ENCODE results near the gene NR2F1-AS1.

GRCh38 chr5:93513298-93513697 is 67.7 kb downstream of the NR2F1-AS1 start:
- TF ChIP-seq PKNOX1 (IDR thresholded peaks at IDR 0.05), result no peak
- TF ChIP-seq SUZ12 (IDR thresholded peaks at IDR 0.05), result no peak
- no peak for TF ChIP-seq FOXA1 (IDR thresholded peaks at IDR 0.05)
- TF ChIP-seq ELF4 (IDR thresholded peaks at IDR 0.05), result no peak
- TF ChIP-seq SP1 (IDR thresholded peaks at IDR 0.05), result no peak
- TF ChIP-seq CTBP1 (IDR thresholded peaks at IDR 0.05; ENCODE audit: borderline replicate concordance), result no peak
